ENCODE data around the gene ARID3A.

ARID3A gene

DNA sequence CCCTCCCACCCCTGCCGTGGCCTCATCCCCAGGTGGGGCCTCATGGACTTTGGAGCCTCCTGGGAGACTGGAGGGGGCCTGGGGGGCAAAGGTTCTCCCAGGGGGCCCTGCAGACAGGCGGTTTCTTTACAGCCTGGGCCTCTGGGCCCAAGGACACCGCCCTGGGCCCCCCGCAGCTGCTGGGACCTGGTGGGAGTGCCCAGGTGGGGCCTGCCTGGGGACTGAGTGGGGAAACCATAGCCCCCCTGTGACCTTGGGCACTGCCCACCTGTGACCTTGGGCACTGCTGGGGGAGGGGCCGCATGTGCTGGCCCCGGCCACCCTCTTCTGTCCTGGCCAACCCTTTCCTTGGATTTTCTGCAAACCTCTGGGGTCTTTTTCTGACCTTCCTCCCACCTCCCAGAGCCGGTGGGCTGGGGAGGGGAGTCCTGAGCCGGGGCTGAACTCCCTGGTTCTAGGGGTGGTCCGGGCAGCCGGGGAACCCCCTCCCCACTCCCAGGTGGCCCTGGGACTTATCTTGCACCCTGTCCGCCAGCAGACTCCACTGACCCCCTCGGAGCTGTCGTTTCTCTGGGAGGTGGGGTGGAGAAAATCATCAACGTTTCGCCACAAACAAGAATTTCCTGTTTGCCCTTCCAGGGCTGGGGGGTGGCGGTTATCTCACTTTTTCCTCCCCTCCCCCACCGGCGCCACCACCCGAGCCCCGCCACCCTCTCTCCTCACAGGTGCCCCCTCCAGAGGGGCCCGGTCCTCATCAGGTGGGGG is 27.0 kb downstream of the ARID3A start:
- Histone ChIP-seq H3K27ac (no peak overlapping the region), H3K4me3 (no peak overlapping the region)
- TF ChIP-seq, protein P1, sequence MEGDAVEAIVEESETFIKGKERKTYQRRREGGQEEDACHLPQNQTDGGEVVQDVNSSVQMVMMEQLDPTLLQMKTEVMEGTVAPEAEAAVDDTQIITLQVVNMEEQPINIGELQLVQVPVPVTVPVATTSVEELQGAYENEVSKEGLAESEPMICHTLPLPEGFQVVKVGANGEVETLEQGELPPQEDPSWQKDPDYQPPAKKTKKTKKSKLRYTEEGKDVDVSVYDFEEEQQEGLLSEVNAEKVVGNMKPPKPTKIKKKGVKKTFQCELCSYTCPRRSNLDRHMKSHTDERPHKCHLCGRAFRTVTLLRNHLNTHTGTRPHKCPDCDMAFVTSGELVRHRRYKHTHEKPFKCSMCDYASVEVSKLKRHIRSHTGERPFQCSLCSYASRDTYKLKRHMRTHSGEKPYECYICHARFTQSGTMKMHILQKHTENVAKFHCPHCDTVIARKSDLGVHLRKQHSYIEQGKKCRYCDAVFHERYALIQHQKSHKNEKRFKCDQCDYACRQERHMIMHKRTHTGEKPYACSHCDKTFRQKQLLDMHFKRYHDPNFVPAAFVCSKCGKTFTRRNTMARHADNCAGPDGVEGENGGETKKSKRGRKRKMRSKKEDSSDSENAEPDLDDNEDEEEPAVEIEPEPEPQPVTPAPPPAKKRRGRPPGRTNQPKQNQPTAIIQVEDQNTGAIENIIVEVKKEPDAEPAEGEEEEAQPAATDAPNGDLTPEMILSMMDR (IDR thresholded peaks at IDR 0.05): no peak
- DNase-seq (ENCODE audit: low spot score): no peak

DNA sequence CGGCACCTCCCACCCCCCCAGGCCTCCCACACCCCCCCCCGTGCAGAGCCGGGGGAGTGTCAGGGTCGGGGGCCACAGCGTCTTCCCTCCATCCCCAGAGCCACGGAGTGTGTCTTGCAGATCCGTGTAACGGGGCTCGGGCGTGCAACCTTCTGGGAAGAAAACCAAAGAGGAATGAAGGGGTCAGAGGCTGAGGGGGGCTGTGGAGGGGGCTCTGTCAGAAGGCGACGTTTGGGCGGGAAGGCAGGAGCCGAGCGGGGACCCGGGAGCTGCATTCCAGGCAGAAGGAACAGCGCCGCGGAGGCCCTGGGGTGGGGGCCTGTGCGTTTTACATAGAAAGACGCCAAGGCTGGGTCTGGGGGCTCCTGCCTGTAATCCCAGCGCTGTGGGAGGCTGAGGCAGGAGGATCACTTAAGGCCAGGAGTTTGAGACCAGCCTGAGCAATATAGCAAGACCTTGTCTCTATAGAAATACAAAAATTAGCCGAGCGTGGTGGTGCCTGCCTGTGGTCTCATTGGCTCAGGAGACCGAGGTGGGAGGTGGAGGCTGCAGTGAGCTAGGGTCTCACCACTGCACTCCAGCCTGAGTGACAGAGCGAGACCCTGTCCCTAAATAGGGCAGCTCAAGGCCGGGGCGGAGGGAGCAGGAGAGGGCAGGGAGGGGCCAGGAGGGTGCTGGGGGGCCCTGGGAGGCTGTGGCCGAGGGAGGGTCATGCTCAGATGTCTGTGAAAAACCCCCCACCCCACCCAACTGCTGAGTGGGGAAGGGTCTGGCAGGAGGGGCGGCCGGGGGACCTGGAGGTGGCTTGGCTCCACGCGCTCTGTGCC is 27.8 kb downstream of the ARID3A start:
- Histone ChIP-seq H3K27ac (no peak overlapping the region), H3K4me3 (no peak overlapping the region)
- DNase-seq (ENCODE audit: low spot score): no peak
- TF ChIP-seq, protein P1 (IDR thresholded peaks at IDR 0.05): no peak

DNA sequence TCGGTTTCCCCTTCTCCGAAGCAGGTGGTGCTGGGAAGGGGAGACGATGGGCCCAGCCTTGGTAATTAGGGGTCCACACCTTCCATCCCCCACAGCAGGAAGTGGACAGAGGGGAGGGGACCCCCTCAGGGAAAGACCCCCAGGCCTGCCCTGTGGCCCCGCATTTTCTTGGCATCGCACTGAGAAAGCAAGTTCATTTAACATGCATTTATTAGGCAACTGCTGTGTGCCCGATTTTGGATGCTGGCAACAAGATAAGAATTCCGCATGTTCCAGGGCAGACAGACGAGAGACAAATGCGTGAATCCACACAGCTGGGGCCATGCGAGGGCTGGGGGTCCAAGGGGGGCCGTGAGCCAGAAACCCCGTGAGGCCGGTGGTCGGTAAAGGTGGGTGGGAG is 28.4 kb downstream of the ARID3A start:
- H3K27ac ChIP-seq: no peak overlapping the region

DNA sequence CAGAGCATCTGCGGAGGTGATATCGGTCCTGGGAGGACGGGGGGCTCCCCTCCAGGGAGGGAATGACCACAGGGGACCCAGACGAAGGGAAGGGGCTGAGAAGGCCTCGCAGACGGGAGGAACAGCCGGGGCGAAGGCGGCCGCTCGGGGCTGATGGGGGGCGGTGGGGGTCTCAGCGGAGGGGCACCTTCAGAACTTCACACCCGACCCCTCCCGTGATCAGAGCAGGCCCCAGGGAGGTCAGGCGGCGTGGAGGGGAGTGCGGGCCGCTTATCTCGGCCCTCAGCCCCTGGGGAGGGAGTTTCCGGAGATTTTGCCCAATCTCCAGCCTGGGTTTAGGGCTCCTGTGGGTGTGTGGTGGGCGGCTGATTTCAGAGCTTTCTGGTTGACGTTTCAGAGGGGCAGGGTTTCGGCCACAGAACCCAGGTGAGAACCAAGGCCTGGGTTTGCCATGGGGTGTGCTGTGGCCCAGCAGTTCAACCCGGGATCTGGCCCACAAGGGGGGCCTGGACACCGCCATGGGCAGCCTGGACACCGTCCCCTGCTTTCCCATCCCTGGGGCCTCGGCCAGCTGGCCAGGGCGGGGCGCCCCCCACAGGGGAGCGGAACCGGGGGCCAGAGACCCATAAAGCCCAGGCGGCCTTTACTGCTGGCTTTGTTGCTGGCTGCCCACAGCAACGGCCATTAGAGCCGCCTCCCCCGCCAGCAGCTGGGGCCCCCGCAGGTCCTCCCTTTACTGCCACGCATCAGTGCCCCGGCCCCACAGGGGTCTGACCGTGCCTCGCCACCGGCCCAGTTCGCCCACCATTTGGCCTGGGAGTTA is 29.0 kb downstream of the ARID3A start:
- no peak overlapping the region for H3K27ac ChIP-seq
- DNase-seq (ENCODE audit: low spot score): no peak
- TF ChIP-seq, protein P1 (IDR thresholded peaks at IDR 0.05): no peak
- H3K4me3 ChIP-seq: no peak overlapping the region

More for the DNA sequence above, 28.4 kb downstream of the ARID3A start:
- TF ChIP-seq, protein P1 (IDR thresholded peaks at IDR 0.05): no peak
- DNase-seq (ENCODE audit: low spot score): no peak
- no peak overlapping the region for H3K4me3 ChIP-seq

DNA sequence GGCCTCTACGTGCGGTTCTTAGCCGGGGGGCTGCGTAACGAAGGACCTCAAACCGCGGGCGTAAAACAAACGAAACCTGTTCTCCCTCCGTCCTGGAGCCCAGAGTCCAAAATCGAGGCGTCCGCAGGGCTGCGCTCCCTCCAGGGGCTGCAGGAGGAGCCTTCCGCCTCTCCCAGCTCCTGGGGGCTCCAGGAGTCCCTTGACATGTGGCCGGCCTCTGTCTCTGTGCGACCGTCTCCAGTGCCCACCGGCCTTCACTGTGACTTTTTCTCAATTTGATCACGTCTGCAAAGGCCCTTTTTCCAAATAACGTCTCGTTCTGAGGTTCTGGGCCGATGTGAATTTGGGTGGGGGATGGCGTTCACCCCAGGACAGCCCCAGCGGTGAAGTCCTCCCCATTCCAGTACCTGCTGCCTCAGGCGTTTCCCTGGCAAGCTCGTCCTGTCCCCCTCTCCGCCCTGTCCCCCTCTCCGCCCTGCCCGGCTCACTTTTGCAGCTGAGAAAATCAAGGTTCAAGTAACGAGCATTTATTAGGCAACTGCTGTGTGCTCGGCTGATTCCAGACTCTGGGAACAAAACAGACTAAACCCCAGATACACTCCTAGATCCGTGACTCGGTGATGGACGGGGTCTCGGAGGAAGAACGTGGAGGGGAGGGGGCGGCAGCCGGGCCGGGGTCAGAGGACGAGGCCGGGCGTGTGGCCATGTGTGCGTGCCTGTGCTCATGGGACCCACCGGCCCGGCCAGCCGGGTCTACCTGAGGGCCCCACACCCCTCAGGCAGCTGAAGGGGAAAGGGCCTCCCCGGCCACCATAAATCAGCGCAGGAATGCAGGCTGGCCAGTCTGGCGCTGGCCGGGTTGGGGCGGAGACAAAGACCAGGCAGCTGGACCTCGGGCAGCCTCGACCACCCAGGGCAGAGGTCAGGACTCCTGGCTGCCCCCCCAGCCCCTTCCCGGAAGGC is 30.2 kb downstream of the ARID3A start:
- TF ChIP-seq, protein P1 (IDR thresholded peaks at IDR 0.05): no peak
- DNase-seq (ENCODE audit: low spot score): no peak
- Histone ChIP-seq H3K4me3 (no peak overlapping the region), H3K27ac (no peak overlapping the region)

Data from coronary artery (tissue), 2 donors.